K562 (cell line): ENCODE results near the gene UBAP2. TPM values are rescaled to one million over a fixed set of nuclear protein-coding genes. Genes with fewer than 3 reads are reported as not detected.

ENCODE experiments used
- ATAC-seq: fragments of 200-7000 bp; cut with Tn5 transposase; 3 replicates; pipeline ENCODE4 v1.9.1; 2020; ENCODE audit warnings: moderate library complexity
- BruUV-seq: library from RNA; stranded (reverse); fragments of 400-500 nt; replicated peaks from 2 replicates; lab custom pipeline; 2021; lab: Mats Ljungman, UMichigan
- CTCF ChIA-PET: fragments of 300-600 bp; formaldehyde crosslinking; extraction: SDS; loops from one replicate; lab custom pipeline; 2021; ENCODE audit warnings: low intra/inter-chr PET ratio; lab: Yijun Ruan, JAX
- POLR2A ChIA-PET: fragments of 300-600, 350-650 bp; sonication (Branson Sonifier 250); formaldehyde crosslinking; extraction: SDS; loops from one replicate; lab custom pipeline; 2021; ENCODE audit warnings: antibody characterized with exemption, inconsistent platforms; lab: Yijun Ruan, JAX
- DNase-seq, 4 experiments: peaks; one replicate each; pipeline versions ENCODE4 v3.0.0 to v3.0.0-alpha.2; 2011 to 2018; ENCODE audit warnings: low spot score in 3 of 4, mixed read lengths in 3 of 4; ENCODE audit errors: extremely low read depth in 1 of 4
- FAIRE-seq: peaks from 2 replicates; lab custom pipeline; 2011; peaks lifted over from hg19 to GRCh38; lab: Jason Lieb, UNC
- H2AFZ ChIP-seq: 2 replicates; pipeline ENCODE4 v1.6.0; 2011; ENCODE audit warnings: low read depth, low read length, control low read depth, inconsistent platforms
- H3K27ac ChIP-seq: fragments of 200-600 bp; 3 replicates; pipeline ENCODE4 v1.8.0; 2011; ENCODE audit warnings: low read depth, mild to moderate bottlenecking, control low read depth, inconsistent platforms, low read length, moderate library complexity, mixed read lengths; ENCODE audit errors: extremely low read depth
- H3K27me3 ChIP-seq, 2 experiments: fragments of 300-600 bp in 1 of 2; 2 replicates in 1 of 2; 3 replicates in 1 of 2; pipeline versions ENCODE4 v1.6.0 to v1.8.0; 2011; ENCODE audit warnings: inconsistent platforms in 2 of 2, low read length in 2 of 2, mild to moderate bottlenecking in 1 of 2, mixed read lengths in 1 of 2, moderate library complexity in 1 of 2; ENCODE audit not compliant: control insufficient read depth in 2 of 2, insufficient read depth in 2 of 2
- H3K36me3 ChIP-seq: fragments of 300-600 bp; 3 replicates; pipeline ENCODE4 v1.8.0; 2011; ENCODE audit warnings: mild to moderate bottlenecking, low read length, inconsistent platforms; ENCODE audit not compliant: control insufficient read depth, insufficient read depth
- H3K4me1 ChIP-seq, 2 experiments: fragments of 200-600 bp in 1 of 2; replicated peaks in 1 of 2; 2 replicates in 1 of 2; 3 replicates in 1 of 2; pipeline versions ENCODE4 v1.5.1 to v1.8.0; 2011; ENCODE audit warnings: inconsistent platforms in 2 of 2, low read length in 2 of 2, mild to moderate bottlenecking in 1 of 2, mixed read lengths in 1 of 2, moderate library complexity in 1 of 2; ENCODE audit not compliant: control insufficient read depth in 2 of 2, insufficient read depth in 2 of 2
- H3K4me2 ChIP-seq: 2 replicates; pipeline ENCODE4 v1.6.1; 2011; ENCODE audit warnings: low read length, control low read depth, inconsistent platforms, mixed read lengths; ENCODE audit not compliant: insufficient read depth
- H3K4me3 ChIP-seq: fragments of 200-600 bp; sonication (generic), shearing (Covaris generic); 2 replicates; pipeline ENCODE4 v1.5.1; 2016; ENCODE audit warnings: control low read depth, inconsistent platforms
- H3K79me2 ChIP-seq: fragments of 200-600 bp; 3 replicates; pipeline ENCODE4 v1.8.0; 2011; ENCODE audit warnings: low read length, inconsistent platforms; ENCODE audit not compliant: control insufficient read depth, insufficient read depth
- H3K9ac ChIP-seq, 2 experiments: 2 replicates each; pipeline versions ENCODE4 v1.6.0 to v1.6.1; 2011; ENCODE audit warnings: low read depth in 2 of 2, low read length in 2 of 2, control low read depth in 1 of 2, inconsistent platforms in 1 of 2, mild to moderate bottlenecking in 1 of 2, mixed read lengths in 1 of 2; ENCODE audit not compliant: insufficient read depth in 1 of 2
- H3K9me1 ChIP-seq: one replicate; pipeline ENCODE4 v1.6.0; 2011; ENCODE audit warnings: inconsistent platforms, mild to moderate bottlenecking, low read length, moderate library complexity; ENCODE audit not compliant: control insufficient read depth, insufficient read depth
- H3K9me3 ChIP-seq: replicated peaks from 2 replicates; pipeline ENCODE4 v1.5.1; 2011; ENCODE audit warnings: low read depth, low read length, inconsistent platforms; ENCODE audit not compliant: control insufficient read depth, insufficient read depth
- H4K20me1 ChIP-seq: replicated peaks from 2 replicates; pipeline ENCODE4 v1.6.1; 2011; ENCODE audit warnings: low read length, inconsistent platforms, mixed read lengths; ENCODE audit not compliant: control insufficient read depth, insufficient read depth
- DACH1 ChIP-seq: fragments of 450-650 bp; IDR thresholded peaks from 2 replicates; pipeline ENCODE4 v1.6.1; 2018; ENCODE audit not compliant: partially characterized antibody
- IRF2 ChIP-seq: sonication (generic); formaldehyde crosslinking; IDR thresholded peaks from 2 replicates; pipeline ENCODE4 v1.8.1; 2022; ENCODE audit warnings: mild to moderate bottlenecking, missing genetic modification reagents
- LARP7 ChIP-seq: fragments of 450-650 bp; IDR thresholded peaks from 2 replicates; pipeline ENCODE4 v1.6.1; 2016
- NFE2L1 ChIP-seq: fragments of 450-650 bp; IDR thresholded peaks from 2 replicates; pipeline ENCODE4 v1.6.1; 2016; ENCODE audit warnings: missing genetic modification characterization, low read depth, mild to moderate bottlenecking, missing compliant biosample characterization, moderate library complexity, borderline replicate concordance
- NR2C1 ChIP-seq, 2 experiments: fragments of 450-650 bp; IDR thresholded peaks; 2 replicates each; pipeline ENCODE4 v1.6.1; 2017; ENCODE audit warnings: mild to moderate bottlenecking in 2 of 2, antibody characterized with exemption in 1 of 2, inconsistent platforms in 1 of 2, missing compliant biosample characterization in 1 of 2, missing genetic modification characterization in 1 of 2
- SNRNP70 ChIP-seq: fragments of 200-400 bp; formaldehyde crosslinking; optimal IDR thresholded peaks from 2 replicates; pipeline ENCODE3; 2017; ENCODE audit warnings: low read depth, low read length
- ZKSCAN1 ChIP-seq: fragments of 150-350 bp; IDR thresholded peaks from 2 replicates; pipeline ENCODE4 v1.6.1; 2016; ENCODE audit warnings: low read depth, low read length
- ZNF121 ChIP-seq: sonication (generic); formaldehyde crosslinking; conservative IDR thresholded peaks from 2 replicates; pipeline ENCODE4 v1.8.0; 2022; ENCODE audit warnings: missing genetic modification reagents
- ZNF584 ChIP-seq: fragments of 200-800 bp; sonication (Bioruptor generic); IDR thresholded peaks from 2 replicates; pipeline ENCODE4 v1.6.1; 2016; ENCODE audit warnings: low read depth, mild to moderate bottlenecking, missing genetic modification characterization, missing compliant biosample characterization
- ZNF778 ChIP-seq: fragments of 450-650 bp; formaldehyde crosslinking; IDR thresholded peaks from 2 replicates; pipeline ENCODE4 v1.4.0; 2020; ENCODE audit warnings: mild to moderate bottlenecking, moderate library complexity
- in situ Hi-C: fragments of 300-500 bp; cut with MboI; formaldehyde crosslinking; loops from 4 replicates; pipeline ENCODE4 v1.15.0; 2018; ENCODE audit warnings: inconsistent platforms, mixed read lengths
- intact Hi-C: fragments of 100-400 bp; cut with micrococcal nuclease; formaldehyde crosslinking; loops from 2 replicates; pipeline ENCODE4 v1.14.2; 2022
- polyA plus RNA-seq, 8 experiments: library from polyadenylated mRNA; depleted of rRNA in 4 of 8; stranded (reverse) in 5 of 8; unstranded in 3 of 8; fragments of >200 nt; fragmentation: Nextera tagmentation in 2 of 8; fragmentation: Illumina TruSeq in 1 of 8; extraction: Ambion mirVana in 2 of 8; extraction: Trizol in 1 of 8; gene quantifications; 2 replicates each; pipeline versions ENCODE4 v1.2.1 to v1.2.3, GENCODE V29; 2011 to 2014; ENCODE audit warnings: inconsistent platforms in 1 of 8, missing spikeins in 1 of 8
- total RNA-seq, 7 experiments: library from RNA; depleted of rRNA in 6 of 7; stranded (reverse); fragments of >200 nt in 6 of 7; fragmentation: Illumina TruSeq in 2 of 7; extraction: Trizol in 2 of 7; gene quantifications; 2 replicates each; pipeline versions ENCODE4 v1.2.1 to v1.2.3, GENCODE V29; 2011 to 2021; ENCODE audit warnings: low replicate concordance in 1 of 7
- TF ChIP-seq, protein P1 (sequence below): conservative IDR thresholded peaks from 2 replicates; pipeline ENCODE4 v1.6.1; 2011; ENCODE audit warnings: low read depth, mild to moderate bottlenecking, low read length; ENCODE audit not compliant: control insufficient read depth

Gene UBAP2
- total and polyA plus RNA-seq, 9 of the 15 experiments (the other 6 are each of a cell fraction or from before 2014, with no cell fraction given): 8.7 to 47.9 (median 18.7) TPM

DNA sequence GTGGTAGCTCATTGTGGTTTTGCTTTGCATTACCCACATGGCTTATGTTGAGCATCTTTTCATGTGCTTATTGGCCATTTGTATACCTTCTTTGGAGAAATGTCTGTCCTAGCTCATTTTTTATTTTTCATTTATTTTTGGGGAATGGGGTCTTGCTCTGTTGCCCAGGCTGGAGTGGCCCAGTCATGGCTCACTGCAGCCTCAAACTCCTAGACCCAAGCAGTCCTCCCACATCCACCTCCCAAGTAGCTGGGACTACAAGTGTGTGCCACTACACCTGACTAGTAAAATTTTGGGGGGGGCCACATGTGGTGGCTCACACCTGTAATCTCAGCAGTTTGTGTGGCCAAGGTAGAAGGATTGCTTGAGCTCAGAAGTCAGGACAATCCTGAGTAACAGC, 154.4 kb downstream of the UBAP2 start:
- Histone ChIP-seq H3K27me3 (no peaks in the 10 kb centered on the region), H4K20me1 (no peaks in the 10 kb centered on the region), H3K27ac (no peak overlapping the region), H3K4me1 (no peaks in the 10 kb centered on the region), H3K9me3 (no peaks in the 10 kb centered on the region), H3K36me3 (peaks cover 5% of the 10 kb centered on the region; the same call in 1 of the 3 replicates), H2AFZ (no peak overlapping the region), H3K79me2 (peaks cover 12% of the 10 kb centered on the region), H3K9ac (no peak overlapping the region), H3K4me3 (no peak overlapping the region), H3K9me1 (no peaks in the 10 kb centered on the region), H3K4me2 (no peak overlapping the region)
- in situ Hi-C loops (no loop called here), intact Hi-C loops (no loop called here)
- ChIA-PET POLR2A (interaction anchor here (0.5 to 1.1 kb wide), 2 partner anchors 13 to 642 kb away, joined by 3 to 4 read pairs; no protein-coding TSS in a partner anchor), CTCF (no interaction called here)
- DNase-seq (no peak), ATAC-seq (no peak), FAIRE-seq (no peak)
- no TSS peak for BruUV-seq
- peak; percentile 76 for TF ChIP-seq ZNF121 (CRISPR knock-in tag)
- TF ChIP-seq, protein P1, sequence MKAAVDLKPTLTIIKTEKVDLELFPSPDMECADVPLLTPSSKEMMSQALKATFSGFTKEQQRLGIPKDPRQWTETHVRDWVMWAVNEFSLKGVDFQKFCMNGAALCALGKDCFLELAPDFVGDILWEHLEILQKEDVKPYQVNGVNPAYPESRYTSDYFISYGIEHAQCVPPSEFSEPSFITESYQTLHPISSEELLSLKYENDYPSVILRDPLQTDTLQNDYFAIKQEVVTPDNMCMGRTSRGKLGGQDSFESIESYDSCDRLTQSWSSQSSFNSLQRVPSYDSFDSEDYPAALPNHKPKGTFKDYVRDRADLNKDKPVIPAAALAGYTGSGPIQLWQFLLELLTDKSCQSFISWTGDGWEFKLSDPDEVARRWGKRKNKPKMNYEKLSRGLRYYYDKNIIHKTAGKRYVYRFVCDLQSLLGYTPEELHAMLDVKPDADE: no peak

DNA sequence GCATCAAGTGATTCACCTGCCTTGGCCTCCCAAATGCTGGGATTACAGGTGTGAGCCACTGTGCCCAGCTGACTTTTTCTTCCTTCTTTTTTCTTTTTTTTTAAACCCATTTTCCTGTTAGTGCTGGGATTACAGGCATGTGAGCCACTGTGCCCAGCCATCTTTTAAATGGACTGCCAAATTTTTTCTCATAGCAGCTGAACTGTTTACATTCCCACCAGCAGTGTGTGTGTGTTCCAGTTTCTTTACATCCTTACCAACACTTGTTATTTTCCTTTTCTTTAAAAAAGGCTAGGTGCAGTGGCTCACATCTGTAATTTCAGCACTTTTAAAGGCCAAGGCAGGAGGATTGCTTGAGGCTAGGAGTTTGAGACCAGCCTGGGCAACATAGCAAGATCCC, 154.8 kb downstream of the UBAP2 start:
- H3K9me1 ChIP-seq: no peaks in the 10 kb centered on the region
- H3K36me3 ChIP-seq: peaks cover 3% of the 10 kb centered on the region; the same call in 1 of the 3 replicates
- no peaks in the 10 kb centered on the region for H3K27me3 ChIP-seq
- H2AFZ ChIP-seq: no peak overlapping the region
- no peaks in the 10 kb centered on the region for H3K9me3 ChIP-seq
- FAIRE-seq (no peak), DNase-seq (no peak)
- no peak overlapping the region for H3K27ac ChIP-seq
- no peaks in the 10 kb centered on the region for H3K4me1 ChIP-seq
- no peak overlapping the region for H3K4me2 ChIP-seq
- H4K20me1 ChIP-seq: no peaks in the 10 kb centered on the region
- H3K4me3 ChIP-seq: no peak overlapping the region
- in situ Hi-C loops (no loop called here), intact Hi-C loops (no loop called here)
- peaks cover 12% of the 10 kb centered on the region for H3K79me2 ChIP-seq
- H3K9ac ChIP-seq: no peak overlapping the region
- BruUV-seq: no TSS peak
- POLR2A ChIA-PET: interaction anchor here (1.1 kb wide), 1 partner anchor 13 kb away, joined by 3 read pairs; no protein-coding TSS in a partner anchor
- no peak for TF ChIP-seq ZKSCAN1
- no peak for TF ChIP-seq NR2C1 (IDR thresholded peaks at IDR 0.05)
- TF ChIP-seq NR2C1 (tag; IDR thresholded peaks at IDR 0.05): no peak
- no peak for TF ChIP-seq DACH1
- TF ChIP-seq IRF2 (CRISPR knock-in tag): no peak
- TF ChIP-seq NFE2L1 (tag): no peak
- TF ChIP-seq SNRNP70: no peak
- no peak for TF ChIP-seq ZNF584 (CRISPR knock-in tag)
- no peak for TF ChIP-seq LARP7
- TF ChIP-seq ZNF778: no peak
- TF ChIP-seq, all 486 proteins: peak for 0
- ATAC-seq: no peak
- CTCF ChIA-PET: no interaction called here
